Keratinocyte (primary cell): ENCODE measurements around the gene BCL2.

Source experiments
- EZH2 ChIP-seq: IDR thresholded peaks from one replicate; pipeline ENCODE4 v1.6.1; 2012; ENCODE audit warnings: inconsistent platforms, mild to moderate bottlenecking, low read length, moderate library complexity
- TF ChIP-seq, protein P1 (sequence below), 3 experiments: IDR thresholded peaks in 1 of 3; conservative IDR thresholded peaks in 1 of 3; optimal IDR thresholded peaks in 1 of 3; 2 replicates in 2 of 3; 3 replicates in 1 of 3; pipeline versions ENCODE3 to v1.5.1; 2011; ENCODE audit warnings: low read length in 3 of 3, mild to moderate bottlenecking in 3 of 3, moderate library complexity in 2 of 3, control low read depth in 1 of 3, inconsistent platforms in 1 of 3; ENCODE audit not compliant: insufficient read depth in 2 of 3; ENCODE audit errors: extremely low read depth in 1 of 3

DNA sequence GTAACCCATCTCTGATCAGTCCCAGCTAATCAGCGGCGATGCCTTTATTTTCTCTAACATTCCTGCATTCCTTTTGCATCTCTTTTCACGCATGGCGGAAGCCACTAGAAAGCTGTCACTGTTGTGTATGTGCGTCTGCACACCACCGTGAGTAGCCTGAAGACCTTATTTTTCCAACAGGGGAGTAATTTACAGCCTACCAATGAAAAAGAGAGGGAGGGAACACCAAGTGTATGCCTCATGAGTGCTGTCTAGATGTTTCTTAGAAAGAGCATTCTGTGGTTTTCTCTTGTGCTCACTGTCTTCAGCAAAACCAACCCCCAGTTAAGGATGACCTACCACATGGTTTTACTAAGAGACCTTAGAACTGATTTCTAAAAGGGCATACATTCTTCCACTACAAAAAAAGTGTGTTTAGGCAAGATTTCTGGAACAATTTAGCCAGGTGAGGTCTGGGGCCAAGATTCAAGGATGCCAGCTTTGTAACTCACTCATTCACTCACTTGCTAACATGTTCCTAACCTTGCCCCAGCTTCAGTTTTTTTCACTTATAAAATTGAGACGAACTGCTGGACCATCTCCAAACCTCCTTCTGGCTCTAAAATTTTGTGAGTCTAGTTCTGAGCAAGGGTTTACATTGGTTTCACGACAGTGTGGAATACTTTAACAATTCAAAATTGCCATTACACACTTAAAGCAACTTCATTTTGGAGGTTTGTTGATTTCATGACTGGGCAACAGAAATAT, 51.4 kb downstream of the BCL2 start:
- TF ChIP-seq, protein P1, sequence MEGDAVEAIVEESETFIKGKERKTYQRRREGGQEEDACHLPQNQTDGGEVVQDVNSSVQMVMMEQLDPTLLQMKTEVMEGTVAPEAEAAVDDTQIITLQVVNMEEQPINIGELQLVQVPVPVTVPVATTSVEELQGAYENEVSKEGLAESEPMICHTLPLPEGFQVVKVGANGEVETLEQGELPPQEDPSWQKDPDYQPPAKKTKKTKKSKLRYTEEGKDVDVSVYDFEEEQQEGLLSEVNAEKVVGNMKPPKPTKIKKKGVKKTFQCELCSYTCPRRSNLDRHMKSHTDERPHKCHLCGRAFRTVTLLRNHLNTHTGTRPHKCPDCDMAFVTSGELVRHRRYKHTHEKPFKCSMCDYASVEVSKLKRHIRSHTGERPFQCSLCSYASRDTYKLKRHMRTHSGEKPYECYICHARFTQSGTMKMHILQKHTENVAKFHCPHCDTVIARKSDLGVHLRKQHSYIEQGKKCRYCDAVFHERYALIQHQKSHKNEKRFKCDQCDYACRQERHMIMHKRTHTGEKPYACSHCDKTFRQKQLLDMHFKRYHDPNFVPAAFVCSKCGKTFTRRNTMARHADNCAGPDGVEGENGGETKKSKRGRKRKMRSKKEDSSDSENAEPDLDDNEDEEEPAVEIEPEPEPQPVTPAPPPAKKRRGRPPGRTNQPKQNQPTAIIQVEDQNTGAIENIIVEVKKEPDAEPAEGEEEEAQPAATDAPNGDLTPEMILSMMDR (optimal IDR thresholded peaks at IDR 0.05 in 1 of 3, IDR thresholded peaks at IDR 0.05 in 1 of 3, conservative IDR thresholded peaks at IDR 0.05 in 1 of 3; ENCODE audit: extremely low read depth in 1 of 3, insufficient read depth in 2 of 3, low read length in 3 of 3) = no peak
- no peak for TF ChIP-seq EZH2
